Keratinocyte (primary cell): Measurements from ENCODE around the gene TTF1.

Experiments
- EZH2 ChIP-seq: IDR thresholded peaks from one replicate; pipeline ENCODE4 v1.6.1; 2012; ENCODE audit warnings: inconsistent platforms, mild to moderate bottlenecking, low read length, moderate library complexity
- TF ChIP-seq, protein P1 (sequence below), 3 experiments: IDR thresholded peaks in 1 of 3; conservative IDR thresholded peaks in 1 of 3; optimal IDR thresholded peaks in 1 of 3; 2 replicates in 2 of 3; 3 replicates in 1 of 3; pipeline versions ENCODE3 to v1.5.1; 2011; ENCODE audit warnings: low read length in 3 of 3, mild to moderate bottlenecking in 3 of 3, moderate library complexity in 2 of 3, control low read depth in 1 of 3, inconsistent platforms in 1 of 3; ENCODE audit not compliant: insufficient read depth in 2 of 3; ENCODE audit errors: extremely low read depth in 1 of 3

GRCh38 chr9:132387133-132387532 is 19.5 kb downstream of the TTF1 start:
- TF ChIP-seq, protein P1, sequence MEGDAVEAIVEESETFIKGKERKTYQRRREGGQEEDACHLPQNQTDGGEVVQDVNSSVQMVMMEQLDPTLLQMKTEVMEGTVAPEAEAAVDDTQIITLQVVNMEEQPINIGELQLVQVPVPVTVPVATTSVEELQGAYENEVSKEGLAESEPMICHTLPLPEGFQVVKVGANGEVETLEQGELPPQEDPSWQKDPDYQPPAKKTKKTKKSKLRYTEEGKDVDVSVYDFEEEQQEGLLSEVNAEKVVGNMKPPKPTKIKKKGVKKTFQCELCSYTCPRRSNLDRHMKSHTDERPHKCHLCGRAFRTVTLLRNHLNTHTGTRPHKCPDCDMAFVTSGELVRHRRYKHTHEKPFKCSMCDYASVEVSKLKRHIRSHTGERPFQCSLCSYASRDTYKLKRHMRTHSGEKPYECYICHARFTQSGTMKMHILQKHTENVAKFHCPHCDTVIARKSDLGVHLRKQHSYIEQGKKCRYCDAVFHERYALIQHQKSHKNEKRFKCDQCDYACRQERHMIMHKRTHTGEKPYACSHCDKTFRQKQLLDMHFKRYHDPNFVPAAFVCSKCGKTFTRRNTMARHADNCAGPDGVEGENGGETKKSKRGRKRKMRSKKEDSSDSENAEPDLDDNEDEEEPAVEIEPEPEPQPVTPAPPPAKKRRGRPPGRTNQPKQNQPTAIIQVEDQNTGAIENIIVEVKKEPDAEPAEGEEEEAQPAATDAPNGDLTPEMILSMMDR (optimal IDR thresholded peaks at IDR 0.05 in 1 of 3, IDR thresholded peaks at IDR 0.05 in 1 of 3, conservative IDR thresholded peaks at IDR 0.05 in 1 of 3; ENCODE audit: extremely low read depth in 1 of 3, insufficient read depth in 2 of 3, low read length in 3 of 3): no peak
- TF ChIP-seq EZH2: no peak
